Heart left ventricle (tissue), 13 donors: Measurements from ENCODE around the gene TMEM176B.

Experiments used
- POLR2A ChIP-seq, 2 donors: fragments of 450-650 bp; IDR thresholded peaks; one replicate each; pipeline ENCODE4 v1.6.1; 2017; ENCODE audit warnings: antibody characterized with exemption in 2 of 2, mild to moderate bottlenecking in 2 of 2, moderate library complexity in 2 of 2
- TF ChIP-seq, protein P1 (sequence below), 12 donors: fragments of 200-600 bp; sonication (generic) in 4 of 12; IDR thresholded peaks; one replicate each; pipeline versions ENCODE4 v1.5.0 to v1.8.0; 2018 to 2022; ENCODE audit warnings: antibody characterized with exemption in 12 of 12, mild to moderate bottlenecking in 5 of 12
- donor health status: ischemic (EF 13 %, LVEDD 7.1; RV severe dilation, severe dysfunction).
- donor health status: DM: no; HTN: yes; CAD: no.
- donor health status: DM: no; HTN: no; CAD: no.
- donor health status: ischemic (EF 25% LVEDD 6.9; RV normal size, moderate dysfunction).
- donor health status: ischemic (EF 25% LVEDD 5.7; RV mildly dilated, moderate dysfunction).
- donor health status: ischemic (EF 35%, LVEDD 5.7; RV mildly dilated, moderate dysfunction).
- donor health status: nonischemic (EF 11% LVEDD 7.7; RV severe dilation, severe dysfunction).
- donor health status: DM: yes; HTN: yes; CAD: no.
- donor health status: PGD.
- donor health status: ischemic (EF 29% LVEDD 5.4; RV normal size, mild dysfunction).
- donor health status: nonischemic (EF 23%, LVEDD 6.1; RV moderate dilation, normal function).

GRCh38 chr7:150755473-150756099 lies 44.6 kb downstream of the TMEM176B start:
- TF ChIP-seq, protein P1, sequence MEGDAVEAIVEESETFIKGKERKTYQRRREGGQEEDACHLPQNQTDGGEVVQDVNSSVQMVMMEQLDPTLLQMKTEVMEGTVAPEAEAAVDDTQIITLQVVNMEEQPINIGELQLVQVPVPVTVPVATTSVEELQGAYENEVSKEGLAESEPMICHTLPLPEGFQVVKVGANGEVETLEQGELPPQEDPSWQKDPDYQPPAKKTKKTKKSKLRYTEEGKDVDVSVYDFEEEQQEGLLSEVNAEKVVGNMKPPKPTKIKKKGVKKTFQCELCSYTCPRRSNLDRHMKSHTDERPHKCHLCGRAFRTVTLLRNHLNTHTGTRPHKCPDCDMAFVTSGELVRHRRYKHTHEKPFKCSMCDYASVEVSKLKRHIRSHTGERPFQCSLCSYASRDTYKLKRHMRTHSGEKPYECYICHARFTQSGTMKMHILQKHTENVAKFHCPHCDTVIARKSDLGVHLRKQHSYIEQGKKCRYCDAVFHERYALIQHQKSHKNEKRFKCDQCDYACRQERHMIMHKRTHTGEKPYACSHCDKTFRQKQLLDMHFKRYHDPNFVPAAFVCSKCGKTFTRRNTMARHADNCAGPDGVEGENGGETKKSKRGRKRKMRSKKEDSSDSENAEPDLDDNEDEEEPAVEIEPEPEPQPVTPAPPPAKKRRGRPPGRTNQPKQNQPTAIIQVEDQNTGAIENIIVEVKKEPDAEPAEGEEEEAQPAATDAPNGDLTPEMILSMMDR (IDR thresholded peaks at IDR 0.05) = no peak
- no peak for TF ChIP-seq POLR2A (IDR thresholded peaks at IDR 0.05)
